HG03025 (cell line): ENCODE results near the gene XPR1.
"Not testable (repeated sequence)": the region's sequence is repeated elsewhere in the genome, so short reads cannot be mapped to it uniquely, and the experiment has no call there.

ENCODE experiments used
- ATAC-seq: cut with Tn5 transposase; IDR thresholded peaks from one replicate; pipeline ENCODE4 v1.9.1; 2021; ENCODE audit warnings: mild to moderate bottlenecking, moderate library complexity; ENCODE audit not compliant: unreplicated experiment, low FRiP score

Gene XPR1

GRCh38 chr1:180821970-180822369 is 190.1 kb downstream of the XPR1 start:
- no peak for ATAC-seq

- ATAC-seq = not testable (repeated sequence)
Measured at GRCh38 chr1:180831507-180831906, 199.7 kb downstream of the XPR1 start.

GRCh38 chr1:180833180-180833579 is 201.4 kb downstream of the XPR1 start:
- ATAC-seq = not testable (repeated sequence)

GRCh38 chr1:180836449-180836848 is 204.6 kb downstream of the XPR1 start:
- ATAC-seq = no peak

- no peak for ATAC-seq
Measured at GRCh38 chr1:180837020-180837419, 205.2 kb downstream of the XPR1 start.

- no peak for ATAC-seq
Measured at GRCh38 chr1:180838535-180838934, 206.7 kb downstream of the XPR1 start.

GRCh38 chr1:180839547-180839946 is 207.7 kb downstream of the XPR1 start:
- ATAC-seq = no peak

- no peak for ATAC-seq
Measured at GRCh38 chr1:180841415-180841814, 209.6 kb downstream of the XPR1 start.

- no peak for ATAC-seq
Measured at GRCh38 chr1:180842052-180842451, 210.2 kb downstream of the XPR1 start.

- no peak for ATAC-seq
Measured at GRCh38 chr1:180842491-180843275, 210.9 kb downstream of the XPR1 start.

GRCh38 chr1:180845352-180845751 is 213.5 kb downstream of the XPR1 start:
- ATAC-seq = no peak

- ATAC-seq = no peak
Measured at GRCh38 chr1:180848191-180848590, 216.4 kb downstream of the XPR1 start.

- ATAC-seq = peak; percentile 87
Measured at GRCh38 chr1:180849031-180849775, 217.4 kb downstream of the XPR1 start.

- no peak for ATAC-seq
Measured at GRCh38 chr1:180851995-180852887, 220.4 kb downstream of the XPR1 start.

- no peak for ATAC-seq
Measured at GRCh38 chr1:180854001-180854400, 222.2 kb downstream of the XPR1 start.

- ATAC-seq = no peak
Measured at GRCh38 chr1:180854456-180854855, 222.6 kb downstream of the XPR1 start.

GRCh38 chr1:180857947-180858725 is 226.3 kb downstream of the XPR1 start:
- ATAC-seq = not testable (repeated sequence)

- ATAC-seq = no peak
Measured at GRCh38 chr1:180859306-180859705, 227.5 kb downstream of the XPR1 start.

GRCh38 chr1:180860535-180860934 is 228.7 kb downstream of the XPR1 start:
- ATAC-seq = no peak

- ATAC-seq = no peak
Measured at GRCh38 chr1:180862305-180862704, 230.5 kb downstream of the XPR1 start.
